DND-41 (cell line): ENCODE results near the gene CANT1.

Source experiments
- ATAC-seq: fragments of 200-7000 bp; cut with Tn5 transposase; 3 replicates; pipeline ENCODE4 v1.9.1; 2021; ENCODE audit warnings: low read depth; ENCODE audit not compliant: insufficient read depth
- DNase-seq: peaks from one replicate; pipeline ENCODE4 v3.0.0-alpha.2; 2020
- H2AFZ ChIP-seq: 2 replicates; pipeline ENCODE4 v1.6.0; 2012; ENCODE audit warnings: low read depth, low read length
- H3K27ac ChIP-seq: 2 replicates; pipeline ENCODE4 v1.5.1; 2012; ENCODE audit warnings: low read length, inconsistent platforms
- H3K27me3 ChIP-seq: fragments of 200-600 bp; sonication (generic); 2 replicates; pipeline ENCODE4 v1.6.0; 2012; ENCODE audit warnings: low read length, mild to moderate bottlenecking, inconsistent platforms; ENCODE audit not compliant: insufficient read depth, poor library complexity
- H3K36me3 ChIP-seq: 2 replicates; pipeline ENCODE4 v1.5.1; 2012; ENCODE audit warnings: low read length, inconsistent platforms; ENCODE audit not compliant: insufficient read depth
- H3K4me1 ChIP-seq: 2 replicates; pipeline ENCODE4 v1.5.1; 2012; ENCODE audit warnings: mild to moderate bottlenecking, low read length; ENCODE audit not compliant: insufficient read depth
- H3K4me2 ChIP-seq: 2 replicates; pipeline ENCODE4 v1.6.0; 2012; ENCODE audit warnings: mild to moderate bottlenecking, moderate library complexity, low read length, inconsistent platforms; ENCODE audit not compliant: insufficient read depth
- H3K4me3 ChIP-seq, 2 experiments: fragments of 200-600 bp in 1 of 2; shearing (Covaris generic) in 1 of 2; 2 replicates each; pipeline ENCODE4 v1.5.1; 2012 to 2016; ENCODE audit warnings: inconsistent platforms in 2 of 2, low read length in 2 of 2, mild to moderate bottlenecking in 2 of 2, low read depth in 1 of 2, moderate library complexity in 1 of 2
- H3K79me2 ChIP-seq: 2 replicates; pipeline ENCODE4 v1.6.0; 2012; ENCODE audit warnings: low read length, inconsistent platforms; ENCODE audit not compliant: insufficient read depth
- H3K9ac ChIP-seq: 2 replicates; pipeline ENCODE4 v1.6.0; 2012; ENCODE audit warnings: low read depth, mild to moderate bottlenecking, inconsistent platforms, low read length, moderate library complexity
- H3K9me3 ChIP-seq: 2 replicates; pipeline ENCODE4 v1.5.1; 2012; ENCODE audit warnings: low read length, moderate library complexity, mild to moderate bottlenecking, inconsistent platforms; ENCODE audit not compliant: insufficient read depth, severe bottlenecking
- H4K20me1 ChIP-seq: 2 replicates; pipeline ENCODE4 v1.6.0; 2012; ENCODE audit warnings: low read length; ENCODE audit not compliant: insufficient read depth
- EZH2 ChIP-seq: IDR thresholded peaks from 3 replicates; pipeline ENCODE4 v1.6.1; 2012; ENCODE audit warnings: borderline replicate concordance, low read depth, mild to moderate bottlenecking, moderate library complexity, low read length, inconsistent platforms; ENCODE audit not compliant: severe bottlenecking
- TF ChIP-seq, protein P1 (sequence below): IDR thresholded peaks from 2 replicates; pipeline ENCODE4 v1.5.1; 2012; ENCODE audit warnings: borderline replicate concordance, low read length, moderate library complexity, mild to moderate bottlenecking; ENCODE audit not compliant: poor library complexity, severe bottlenecking; ENCODE audit errors: extremely low read depth

Gene CANT1

DNA sequence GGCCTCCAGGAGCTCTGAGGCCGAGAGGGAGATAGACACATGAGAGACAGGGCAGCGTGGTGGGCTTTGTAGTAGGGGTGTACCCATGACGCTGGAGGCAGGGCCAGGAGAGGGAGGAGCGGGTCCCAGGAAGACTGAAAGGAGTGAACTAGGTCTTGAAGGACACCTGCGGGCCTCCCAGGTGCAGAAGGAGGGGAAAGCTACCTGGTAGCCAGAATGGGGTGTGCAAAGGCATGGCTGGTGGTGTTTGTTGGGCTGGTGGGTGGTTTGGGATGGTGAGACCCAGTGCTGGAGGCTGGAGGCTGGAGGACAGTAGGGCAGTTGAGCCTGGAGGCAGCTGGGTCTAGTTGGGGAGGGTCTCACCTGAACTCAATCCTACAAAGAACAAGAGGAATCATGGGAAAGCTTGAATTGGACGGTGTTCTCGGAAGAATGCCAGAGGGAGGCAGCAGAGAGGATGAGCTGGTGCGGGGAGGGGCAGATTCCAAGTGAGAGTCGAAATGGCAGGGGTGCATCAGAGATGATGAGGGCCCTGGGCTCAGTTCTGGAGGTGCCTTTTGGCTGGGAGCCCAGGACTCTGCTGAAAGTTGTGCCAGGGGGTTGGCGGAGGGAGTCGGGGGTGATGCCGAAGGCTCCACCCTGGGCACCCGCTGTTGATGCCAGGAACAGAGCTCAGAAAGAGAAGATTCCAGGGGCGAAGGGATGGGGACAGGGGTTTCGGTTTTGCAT lies 35.6 kb upstream of the CANT1 start:
- peaks cover 14% of the 10 kb centered on the region for H4K20me1 ChIP-seq
- H3K79me2 ChIP-seq, result no peaks in the 10 kb centered on the region
- no peak overlapping the region for H3K9ac ChIP-seq
- no peaks in the 10 kb centered on the region for H3K36me3 ChIP-seq
- no peak for TF ChIP-seq EZH2
- TF ChIP-seq, protein P1, sequence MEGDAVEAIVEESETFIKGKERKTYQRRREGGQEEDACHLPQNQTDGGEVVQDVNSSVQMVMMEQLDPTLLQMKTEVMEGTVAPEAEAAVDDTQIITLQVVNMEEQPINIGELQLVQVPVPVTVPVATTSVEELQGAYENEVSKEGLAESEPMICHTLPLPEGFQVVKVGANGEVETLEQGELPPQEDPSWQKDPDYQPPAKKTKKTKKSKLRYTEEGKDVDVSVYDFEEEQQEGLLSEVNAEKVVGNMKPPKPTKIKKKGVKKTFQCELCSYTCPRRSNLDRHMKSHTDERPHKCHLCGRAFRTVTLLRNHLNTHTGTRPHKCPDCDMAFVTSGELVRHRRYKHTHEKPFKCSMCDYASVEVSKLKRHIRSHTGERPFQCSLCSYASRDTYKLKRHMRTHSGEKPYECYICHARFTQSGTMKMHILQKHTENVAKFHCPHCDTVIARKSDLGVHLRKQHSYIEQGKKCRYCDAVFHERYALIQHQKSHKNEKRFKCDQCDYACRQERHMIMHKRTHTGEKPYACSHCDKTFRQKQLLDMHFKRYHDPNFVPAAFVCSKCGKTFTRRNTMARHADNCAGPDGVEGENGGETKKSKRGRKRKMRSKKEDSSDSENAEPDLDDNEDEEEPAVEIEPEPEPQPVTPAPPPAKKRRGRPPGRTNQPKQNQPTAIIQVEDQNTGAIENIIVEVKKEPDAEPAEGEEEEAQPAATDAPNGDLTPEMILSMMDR, result no peak
- no peak overlapping the region for H3K4me2 ChIP-seq
- ATAC-seq, result no peak
- no peak overlapping the region for H2AFZ ChIP-seq
- no peaks in the 10 kb centered on the region for H3K9me3 ChIP-seq
- no peaks in the 10 kb centered on the region for H3K4me1 ChIP-seq
- H3K27ac ChIP-seq, result no peak overlapping the region
- no peak overlapping the region for H3K4me3 ChIP-seq
- no peaks in the 10 kb centered on the region for H3K27me3 ChIP-seq
- no peak for DNase-seq

- H4K20me1 ChIP-seq, result peaks cover 14% of the 10 kb centered on the region
- H3K36me3 ChIP-seq, result no peaks in the 10 kb centered on the region
- ATAC-seq (no peak), DNase-seq (no peak)
- H3K79me2 ChIP-seq, result no peaks in the 10 kb centered on the region
- no peaks in the 10 kb centered on the region for H3K4me1 ChIP-seq
- H3K4me3 ChIP-seq, result no peak overlapping the region
- H3K27ac ChIP-seq, result no peak overlapping the region
- H3K9me3 ChIP-seq, result no peaks in the 10 kb centered on the region
- no peak overlapping the region for H2AFZ ChIP-seq
- TF ChIP-seq EZH2, result no peak
- TF ChIP-seq, protein P1, result no peak
- no peaks in the 10 kb centered on the region for H3K27me3 ChIP-seq
- no peak overlapping the region for H3K4me2 ChIP-seq
- no peak overlapping the region for H3K9ac ChIP-seq
Measured at GRCh38 chr17:79044462-79044861, 34.9 kb upstream of the CANT1 start.

- TF ChIP-seq, protein P1, result no peak
- TF ChIP-seq EZH2, result no peak
- Histone ChIP-seq H3K36me3 (no peaks in the 10 kb centered on the region), H4K20me1 (peaks cover 14% of the 10 kb centered on the region), H3K27me3 (no peaks in the 10 kb centered on the region), H3K4me2 (no peak overlapping the region), H2AFZ (no peak overlapping the region), H3K27ac (no peak overlapping the region), H3K4me3 (no peak overlapping the region), H3K9me3 (no peaks in the 10 kb centered on the region), H3K9ac (no peak overlapping the region), H3K4me1 (no peaks in the 10 kb centered on the region), H3K79me2 (no peaks in the 10 kb centered on the region)
- ATAC-seq, result no peak
- DNase-seq, result no peak
Measured at GRCh38 chr17:79043931-79044320, 34.4 kb upstream of the CANT1 start.
